IPS DF 19.7 (cell line): ENCODE results near the gene YIPF2.

Experiments used
- DNase-seq: peaks from one replicate; pipeline ENCODE4 v3.0.0-alpha.2; 2013; ENCODE audit warnings: low read depth, low spot score

YIPF2 gene

DNA sequence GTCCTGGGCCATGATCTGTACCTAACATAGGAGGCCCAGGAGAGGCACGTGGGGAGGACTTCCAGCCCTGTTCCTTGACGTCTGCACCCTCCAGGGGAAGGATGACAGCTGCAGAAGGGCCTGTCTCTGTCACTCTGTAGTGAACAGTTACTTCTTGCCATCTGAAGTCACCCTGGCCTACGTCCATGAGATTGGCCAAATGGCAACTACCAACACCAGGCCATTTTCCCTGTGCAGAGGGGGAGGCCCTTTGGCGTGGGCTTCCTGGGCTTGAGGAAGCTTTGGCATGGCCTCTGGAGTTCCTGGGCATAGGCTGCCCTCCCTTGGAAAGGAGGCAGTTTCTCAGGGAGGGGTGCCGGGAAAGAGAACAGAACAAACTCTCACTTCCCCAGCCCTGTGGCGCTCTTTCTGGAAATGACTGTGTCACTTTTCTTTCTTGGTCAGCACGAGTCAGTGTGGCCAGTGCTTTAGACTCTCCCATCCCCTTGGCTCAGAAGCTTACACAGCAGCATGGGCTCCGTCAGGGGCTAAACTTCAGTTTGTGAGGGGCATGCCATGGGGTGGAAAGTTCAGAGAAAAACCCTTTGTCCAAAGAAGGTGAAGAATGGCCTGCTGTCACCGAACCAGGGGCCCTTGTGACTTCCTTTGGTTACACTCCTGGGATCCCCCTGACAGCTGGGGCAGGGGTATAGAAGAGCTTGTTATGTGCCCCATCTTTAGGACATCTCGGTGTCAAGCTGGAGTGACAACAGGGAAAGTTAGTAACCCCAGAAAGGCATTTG, 51.8 kb downstream of the YIPF2 start:
- DNase-seq = no peak

DNA sequence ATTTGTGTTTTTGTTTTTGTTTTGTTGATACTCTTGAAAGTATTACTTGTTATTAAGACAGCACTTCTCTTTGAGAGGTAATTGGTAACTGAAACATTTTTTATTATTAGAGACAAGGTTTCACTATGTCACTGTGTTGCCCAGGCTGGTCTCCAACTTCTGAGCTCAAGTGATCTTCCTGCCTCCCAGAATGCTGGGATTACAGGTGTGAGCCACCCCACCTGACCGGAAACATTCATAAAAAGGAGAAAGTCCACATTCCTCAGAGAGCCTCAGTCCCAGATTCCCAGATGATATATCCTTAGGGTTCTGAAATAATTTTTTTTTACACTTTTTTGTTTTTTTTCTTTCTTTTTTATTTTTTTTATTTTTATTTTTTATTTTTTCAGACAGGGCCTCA, 54.4 kb downstream of the YIPF2 start:
- DNase-seq = no peak

DNA sequence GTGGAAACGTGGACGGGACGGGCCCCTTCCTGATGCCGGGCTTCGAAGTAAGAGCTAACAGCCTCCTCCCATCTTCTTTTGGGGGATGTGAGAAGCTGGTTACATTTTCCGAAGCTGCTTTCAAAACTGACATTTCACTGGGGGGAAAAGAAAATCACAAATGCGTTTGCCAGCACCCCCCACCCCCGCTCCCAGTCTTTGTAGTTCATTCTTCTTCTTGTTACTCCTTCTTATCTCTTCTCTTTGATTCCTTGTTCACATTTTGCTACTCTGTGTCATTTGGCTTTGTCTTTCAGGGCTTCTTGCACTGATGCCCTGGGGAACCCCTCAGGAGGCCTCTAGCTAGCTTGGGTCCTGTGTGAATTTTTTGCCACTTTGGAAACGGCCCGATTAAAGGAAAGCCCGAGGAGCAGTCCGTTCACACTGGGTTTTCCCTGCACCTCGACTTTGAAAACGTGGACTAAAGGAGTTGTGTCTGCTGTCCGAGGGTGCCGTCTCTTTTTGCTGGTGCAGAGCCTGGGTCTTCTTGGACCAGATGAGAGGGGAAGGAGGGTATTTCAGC, 55.8 kb downstream of the YIPF2 start:
- DNase-seq = no peak
